CD1c-positive myeloid dendritic cell (primary cell): Measurements from ENCODE around the gene CD7.

Source experiments
- DNase-seq: peaks from one replicate; pipeline ENCODE4 v3.0.0-alpha.2; 2016; ENCODE audit errors: extremely low spot score

CD7 gene

GRCh38 chr17:82278786-82279391, 38.5 kb downstream of the CD7 start:
- DNase-seq = peak; percentile 83

DNA sequence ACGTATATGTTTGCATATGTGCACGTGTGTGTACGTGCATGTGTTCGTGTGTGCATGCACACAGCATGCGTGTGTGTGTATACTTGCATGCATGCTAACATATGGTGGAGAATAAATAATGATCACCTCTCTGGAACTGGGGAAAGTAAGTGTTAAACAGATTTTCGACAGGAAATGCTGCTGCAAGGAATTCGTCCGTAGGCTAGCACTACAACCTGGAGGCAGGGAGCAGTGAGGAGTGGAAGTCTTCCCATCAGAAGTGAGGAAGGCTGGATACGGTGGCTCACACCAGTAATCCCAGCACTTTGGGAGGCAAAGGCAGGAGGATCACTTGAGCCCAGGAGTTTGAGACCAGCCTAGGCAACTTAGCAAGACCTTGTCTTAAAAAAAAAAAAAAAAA, 39.1 kb downstream of the CD7 start:
- no peak for DNase-seq

- no peak for DNase-seq
Measured at GRCh38 chr17:82277851-82278250, 39.6 kb downstream of the CD7 start.

DNA sequence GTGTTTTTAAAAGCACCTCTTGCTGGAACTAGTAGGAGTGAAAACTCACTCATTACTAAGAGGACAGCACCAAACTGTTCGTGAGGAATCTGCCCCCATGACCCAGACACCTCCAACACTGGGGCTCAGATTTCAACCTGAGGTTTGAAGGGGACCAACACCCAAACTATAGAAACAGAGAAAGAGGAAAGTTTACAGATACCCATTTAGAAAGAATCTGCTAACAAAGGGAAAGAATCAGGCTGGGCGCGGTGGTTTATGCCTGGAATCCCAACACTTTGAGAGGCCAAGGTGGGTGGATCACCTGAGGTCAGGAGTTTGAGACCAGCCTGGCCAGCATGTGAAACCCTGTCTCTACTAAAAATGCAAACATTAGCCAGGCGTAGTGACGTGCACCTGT, 40.5 kb downstream of the CD7 start:
- no peak for DNase-seq

DNA sequence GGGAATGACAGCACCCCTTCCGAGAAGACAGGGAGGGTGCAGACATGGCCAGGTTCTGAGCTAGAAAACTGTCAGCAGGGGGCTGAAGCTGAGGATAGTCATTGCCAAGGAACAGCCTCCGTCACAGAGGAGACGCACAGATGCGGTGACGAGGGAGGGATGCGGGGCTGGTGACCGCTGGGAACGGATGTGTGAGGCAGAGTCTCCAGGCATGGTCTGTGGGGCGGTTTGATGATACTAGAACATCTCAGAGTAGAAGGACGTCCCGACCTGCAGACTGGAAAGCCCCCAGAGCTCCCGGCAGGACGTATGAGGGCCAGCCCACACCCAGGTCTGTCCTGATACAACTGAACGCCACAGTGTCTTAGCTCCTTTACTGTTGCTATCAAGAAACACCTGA, 42.1 kb downstream of the CD7 start:
- DNase-seq = no peak

DNA sequence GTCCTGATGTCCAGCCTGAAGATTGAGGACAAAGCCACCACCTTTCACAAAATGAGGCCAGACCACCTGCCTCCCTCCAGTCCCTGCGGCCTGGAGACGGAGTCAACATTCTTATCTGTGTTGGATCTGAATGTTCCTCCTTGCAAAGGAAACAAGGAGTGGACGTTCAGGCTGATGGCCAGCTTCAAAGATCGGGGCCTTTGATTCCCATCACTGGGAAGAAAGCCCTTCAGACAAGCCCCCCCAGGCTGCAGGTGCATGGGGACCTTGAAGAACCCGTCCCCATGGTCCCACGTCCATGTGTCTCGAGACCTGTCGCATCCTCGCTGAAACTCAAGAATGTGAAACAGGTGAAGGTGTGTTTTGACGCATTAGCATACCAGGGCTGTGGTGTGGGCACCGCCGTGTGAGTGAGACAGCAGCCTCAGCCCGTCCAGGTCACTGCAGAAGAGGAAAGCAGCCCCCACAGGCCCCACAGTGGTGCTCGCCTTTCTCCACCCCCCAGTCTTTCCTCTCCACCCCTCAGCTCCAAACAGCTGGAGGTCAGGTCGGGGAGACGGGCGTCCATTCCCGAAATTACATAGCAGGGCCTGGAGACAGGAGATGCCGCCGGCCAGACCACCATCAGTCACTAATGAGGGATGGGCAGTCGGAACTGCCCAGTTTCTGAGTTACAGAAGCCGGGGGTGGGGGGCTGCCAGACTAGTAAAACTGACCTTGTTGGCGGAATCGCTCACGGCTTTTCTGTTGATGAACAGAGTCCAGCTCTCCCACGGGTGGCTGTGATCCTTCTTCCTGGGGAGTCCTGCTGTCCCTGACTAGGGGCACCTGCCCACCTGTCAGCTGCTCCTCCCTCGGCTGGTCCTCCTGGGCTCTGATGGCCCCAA, 43.0 kb downstream of the CD7 start:
- DNase-seq = no peak

GRCh38 chr17:82273327-82274133, 43.9 kb downstream of the CD7 start, which contains the start of gene CSNK1D:
Gene CSNK1D, minus strand, starts transcription at chr17:82273700. Its CDS starts 319 bp downstream, at chr17:82273381.
- peak; percentile 94 for DNase-seq

- DNase-seq = peak; percentile 37
Measured at GRCh38 chr17:82272495-82273326, 44.7 kb downstream of the CD7 start.

DNA sequence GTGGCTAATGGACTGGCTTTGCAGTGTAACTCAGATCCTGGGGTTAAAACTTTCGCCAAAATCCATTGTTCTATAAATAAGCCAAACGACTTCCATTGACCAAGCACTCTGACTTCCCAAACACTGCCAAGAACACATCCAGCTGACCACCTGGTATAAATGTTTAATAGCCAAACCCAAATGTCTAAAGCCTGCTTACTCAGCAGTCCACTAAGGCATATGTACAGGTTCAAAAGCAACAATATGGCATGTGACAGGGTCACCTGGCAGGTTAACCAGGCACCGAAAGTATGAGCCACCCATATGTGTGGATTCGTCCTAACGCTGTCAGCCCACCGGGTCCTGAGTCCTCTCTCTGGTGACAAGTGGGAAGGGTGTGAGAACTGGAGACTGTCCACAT, 46.0 kb downstream of the CD7 start:
- DNase-seq = no peak

DNA sequence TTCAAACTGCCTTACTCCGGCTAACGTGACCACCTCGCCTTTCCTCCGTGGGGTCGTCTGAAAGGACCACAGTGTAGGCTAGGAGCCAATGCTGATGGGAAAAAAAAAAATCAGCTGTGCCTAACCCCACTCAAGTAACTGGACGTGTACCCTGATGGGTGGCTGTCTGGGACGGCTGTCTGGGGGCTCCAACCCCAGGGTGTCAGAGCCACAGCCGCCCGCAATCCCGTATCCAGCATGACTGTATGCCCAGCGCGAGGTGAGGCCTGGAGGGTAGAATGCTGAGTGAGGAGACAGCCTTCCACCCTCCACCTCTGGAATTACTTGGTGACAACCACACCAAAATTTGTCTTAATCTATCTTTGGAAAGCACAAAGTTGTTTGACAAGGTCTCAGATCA, 46.8 kb downstream of the CD7 start:
- DNase-seq = no peak

GRCh38 chr17:82269882-82270500, 47.4 kb downstream of the CD7 start:
- no peak for DNase-seq

DNA sequence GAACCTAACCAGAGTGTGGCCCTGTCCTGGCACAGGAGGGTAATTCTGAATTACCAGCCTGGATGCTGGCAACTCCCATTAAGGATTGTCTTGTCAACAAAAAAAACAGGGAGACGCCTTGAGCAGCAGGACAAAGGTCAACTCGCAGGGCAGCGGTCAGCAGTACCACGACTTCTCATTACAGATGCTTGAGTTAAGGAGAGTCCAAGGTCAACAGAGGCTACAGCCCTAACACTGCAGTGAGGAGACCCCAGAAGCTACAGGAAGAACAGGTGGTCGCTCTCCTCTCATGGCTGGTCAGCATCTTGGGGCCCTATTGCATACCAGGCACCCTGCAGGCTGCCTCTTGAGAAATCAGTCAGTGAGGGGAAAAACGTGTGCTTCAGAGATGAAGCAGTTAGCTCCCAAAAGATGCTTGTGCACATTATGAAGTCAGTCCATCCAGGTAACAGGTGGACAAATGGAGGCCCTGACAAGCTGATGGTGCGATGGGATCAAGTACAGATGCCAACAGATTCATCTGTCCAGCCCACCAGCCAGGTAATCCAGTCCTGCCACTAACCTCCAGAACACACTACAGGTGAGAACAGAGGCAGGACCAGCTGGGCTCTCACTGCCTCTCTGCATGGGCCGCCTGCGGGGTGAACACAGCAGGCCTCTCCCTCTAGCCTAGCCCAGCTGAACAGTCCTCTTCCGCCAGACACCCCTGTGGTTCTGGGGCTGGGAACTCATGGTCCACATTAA, 48.1 kb downstream of the CD7 start:
- DNase-seq = no peak

- DNase-seq = peak; percentile 92
Measured at GRCh38 chr17:82267575-82268379, 49.6 kb downstream of the CD7 start.

DNA sequence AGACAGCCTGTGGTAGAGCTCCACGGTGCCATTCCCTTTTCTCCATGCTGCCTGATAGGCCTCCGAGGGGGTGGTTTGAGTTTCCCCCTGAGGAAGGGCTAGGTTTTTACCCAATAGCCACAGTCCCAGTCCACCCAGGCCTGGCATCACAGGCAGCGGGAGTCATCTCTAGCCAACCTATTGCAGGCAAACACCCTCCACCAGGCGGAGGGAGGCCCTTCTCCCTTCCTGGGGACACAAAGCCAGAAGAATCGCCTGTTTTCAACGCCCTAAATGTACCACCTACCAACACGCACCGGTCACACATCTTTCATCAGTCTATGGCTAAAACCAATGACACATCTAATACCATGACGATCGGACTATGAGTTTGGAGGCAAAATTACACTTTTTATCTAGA, 51.3 kb downstream of the CD7 start:
- DNase-seq = no peak
